ENCODE results near the gene FOXJ1. TPM values are rescaled to one million over a fixed set of nuclear protein-coding genes. Genes with fewer than 3 reads are reported as not detected.

The FOXJ1 gene
- total and polyA plus RNA-seq, 2 donors: 0.52 to 0.75 TPM

DNA sequence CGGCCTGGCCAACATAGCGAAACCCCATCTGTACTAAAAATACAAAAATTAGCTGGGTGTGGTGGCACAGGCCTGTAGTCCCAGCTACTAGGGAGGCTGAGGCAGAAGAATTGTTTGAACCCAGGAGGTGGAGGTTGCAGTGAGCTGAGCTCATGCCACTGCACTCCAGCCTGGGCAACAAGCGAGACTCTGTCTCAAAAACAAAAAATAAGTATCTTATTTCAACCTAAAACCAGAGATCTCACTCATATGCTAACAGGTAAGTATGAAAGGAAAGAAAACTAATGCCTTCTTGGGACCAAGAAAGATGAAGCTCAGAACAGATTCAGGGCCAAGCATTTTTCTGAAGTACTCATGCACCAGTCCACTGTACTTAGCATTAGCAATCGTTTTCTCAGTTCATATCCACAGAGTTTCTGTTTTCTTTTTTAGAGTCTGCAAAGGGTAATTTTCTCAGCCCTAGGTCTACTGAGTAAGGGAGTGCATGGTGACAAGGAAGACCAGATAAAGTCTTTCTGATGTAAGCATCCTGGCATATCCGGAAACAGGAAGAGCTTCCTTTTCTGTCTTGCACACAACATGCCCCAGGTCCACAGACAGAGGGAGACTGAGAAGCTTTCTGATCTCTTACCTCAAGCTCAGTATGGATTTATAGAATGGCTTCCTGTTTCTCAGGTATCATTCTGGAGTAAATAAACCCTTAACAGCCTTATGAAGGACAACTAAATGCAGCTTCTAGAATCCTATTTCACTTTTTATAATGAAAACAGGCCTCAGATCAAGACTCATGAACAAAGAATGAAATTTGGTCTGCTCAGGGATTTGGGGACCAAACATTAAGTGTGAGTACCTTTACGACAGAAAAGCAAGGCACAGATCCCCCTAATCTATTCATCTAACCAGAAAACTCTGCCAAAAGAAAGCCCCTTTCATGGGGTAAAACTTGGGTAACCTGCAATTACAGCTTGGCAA lies 38.7 kb upstream of the FOXJ1 start:
- Histone ChIP-seq H3K4me3 (ENCODE audit: low read length in 2 of 2) (no peak overlapping the region), H3K27me3 (ENCODE audit: control insufficient read depth in 2 of 2, insufficient read depth in 1 of 2, low read length in 1 of 2) (no peaks in the 10 kb centered on the region), H3K27ac (ENCODE audit: low read depth in 1 of 2, low read length in 1 of 2) (peak overlapping the region; percentile 81 to 84), H3K4me1 (ENCODE audit: control insufficient read depth in 2 of 2, insufficient read depth in 2 of 2, low read length in 2 of 2) (peaks cover 8 to 32% of the 10 kb centered on the region in 2 donors), H3K9me3 (ENCODE audit: control insufficient read depth in 2 of 2, insufficient read depth in 1 of 2, low read length in 1 of 2) (peaks cover 0 to 6% of the 10 kb centered on the region in 2 donors), H3K36me3 (ENCODE audit: control insufficient read depth in 2 of 2, insufficient read depth in 2 of 2, low read length in 1 of 2) (no peaks in the 10 kb centered on the region)
- DNase-seq (ENCODE audit: low read depth in 6 of 9, low spot score in 9 of 9): peak in 8 of 9 donors; percentile 15 to 83 (median 55)
- WGBS: 80% methylated on average over 6 of the region's 6 CpGs

DNA sequence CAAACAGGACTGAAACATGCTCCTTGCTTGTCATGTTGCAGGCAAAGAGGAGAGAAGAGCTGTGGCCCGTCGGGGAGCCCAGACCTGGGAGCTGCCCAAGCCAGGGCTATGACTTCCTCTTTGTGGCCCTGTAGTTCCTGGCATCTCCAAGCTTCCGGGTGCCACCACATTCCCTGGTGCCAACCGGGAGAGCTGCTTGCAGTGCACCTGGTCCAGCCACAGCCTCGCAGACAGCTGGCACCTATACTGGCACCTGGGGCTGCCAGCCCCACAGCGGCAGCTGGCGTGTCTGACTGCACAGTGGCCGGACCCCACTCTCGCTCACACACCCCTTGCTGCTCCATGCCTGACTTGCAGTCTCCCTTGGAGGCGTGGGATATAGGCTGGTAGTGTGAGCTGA lies 37.1 kb upstream of the FOXJ1 start:
- Histone ChIP-seq H3K27ac (ENCODE audit: low read depth in 1 of 2, low read length in 1 of 2) (no peak overlapping the region), H3K4me1 (ENCODE audit: control insufficient read depth in 2 of 2, insufficient read depth in 2 of 2, low read length in 2 of 2) (peaks cover 8 to 32% of the 10 kb centered on the region in 2 donors), H3K27me3 (ENCODE audit: control insufficient read depth in 2 of 2, insufficient read depth in 1 of 2, low read length in 1 of 2) (no peaks in the 10 kb centered on the region), H3K4me3 (ENCODE audit: low read length in 2 of 2) (no peak overlapping the region), H3K9me3 (ENCODE audit: control insufficient read depth in 2 of 2, insufficient read depth in 1 of 2, low read length in 1 of 2) (peaks cover 0 to 6% of the 10 kb centered on the region in 2 donors), H3K36me3 (ENCODE audit: control insufficient read depth in 2 of 2, insufficient read depth in 2 of 2, low read length in 1 of 2) (no peaks in the 10 kb centered on the region)
- DNase-seq (ENCODE audit: low read depth in 6 of 9, low spot score in 9 of 9): no peak
- 90% methylated on average over 10 of the region's 10 CpGs for WGBS

DNA sequence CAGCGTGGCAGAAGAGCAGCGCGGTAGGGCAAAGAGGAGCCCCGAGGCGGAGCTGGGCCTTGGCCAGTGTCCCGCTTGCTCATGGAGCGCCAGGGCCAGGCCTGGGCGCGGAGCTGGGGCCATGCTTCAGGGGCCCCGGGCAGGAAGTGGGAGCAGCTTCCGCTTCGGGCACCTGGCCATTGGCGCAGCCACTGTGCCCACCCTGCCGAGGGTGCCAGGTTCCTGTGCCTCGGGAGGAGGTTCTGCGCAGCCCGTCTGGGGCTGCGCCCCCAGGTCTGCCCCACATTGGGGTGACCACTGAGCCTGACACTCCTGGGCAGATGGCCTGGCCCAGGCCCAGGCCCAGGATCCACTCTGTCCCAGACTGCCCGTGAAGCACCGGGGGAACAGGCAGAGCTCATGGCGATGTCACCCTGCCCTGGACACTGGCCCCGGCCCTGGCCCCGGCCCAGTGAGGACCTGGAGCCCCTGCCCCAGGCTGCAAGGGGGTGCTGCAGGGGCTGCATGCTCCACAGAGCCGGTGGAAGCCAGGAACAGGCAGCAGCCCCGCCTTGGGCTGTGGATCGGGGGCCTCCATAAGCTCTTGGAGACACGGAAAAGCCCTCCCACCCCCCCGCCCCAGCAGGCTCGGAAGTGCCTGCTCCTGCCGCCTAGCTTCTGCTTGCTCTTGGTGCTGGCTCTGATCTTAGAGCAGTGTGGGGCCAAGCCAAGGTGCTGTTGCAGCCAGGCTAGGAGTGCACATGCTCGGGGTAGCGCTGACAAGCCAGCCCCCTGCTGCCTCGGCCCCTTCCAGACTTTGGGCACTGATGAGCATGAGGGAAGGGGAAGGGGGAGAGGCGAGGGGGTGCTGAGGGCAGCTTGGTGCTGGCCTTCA lies 35.9 kb upstream of the FOXJ1 start:
- WGBS: 98% methylated on average over 34 of the region's 34 CpGs
- no peak overlapping the region for H3K27ac ChIP-seq (ENCODE audit: low read depth in 1 of 2, low read length in 1 of 2)

DNA sequence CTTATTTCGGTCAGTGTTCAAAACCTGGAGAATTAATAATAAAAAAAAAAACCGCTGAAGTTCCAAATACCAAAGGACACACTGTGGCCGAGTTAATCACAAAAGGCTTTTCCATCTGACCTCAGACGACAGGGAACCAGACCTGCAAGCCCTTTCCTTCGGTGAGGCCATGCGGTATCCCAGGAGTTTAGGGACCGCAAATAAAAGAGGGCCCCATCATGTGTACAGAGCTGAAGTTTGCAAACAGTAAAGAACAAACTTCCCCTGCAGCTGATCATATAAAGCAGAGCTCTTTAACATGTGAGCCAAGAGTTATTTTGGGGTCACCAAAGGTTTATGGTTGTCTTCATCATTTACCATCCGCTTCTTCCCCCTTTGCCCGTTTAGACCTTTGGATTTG lies 33.0 kb upstream of the FOXJ1 start:
- Histone ChIP-seq H3K27me3 (ENCODE audit: control insufficient read depth in 2 of 2, insufficient read depth in 1 of 2, low read length in 1 of 2) (no peaks in the 10 kb centered on the region), H3K4me3 (ENCODE audit: low read length in 2 of 2) (no peak overlapping the region), H3K4me1 (ENCODE audit: control insufficient read depth in 2 of 2, insufficient read depth in 2 of 2, low read length in 2 of 2) (peaks cover 0 to 8% of the 10 kb centered on the region in 2 donors), H3K27ac (ENCODE audit: low read depth in 1 of 2, low read length in 1 of 2) (no peak overlapping the region), H3K36me3 (ENCODE audit: control insufficient read depth in 2 of 2, insufficient read depth in 2 of 2, low read length in 1 of 2) (no peaks in the 10 kb centered on the region), H3K9me3 (ENCODE audit: control insufficient read depth in 2 of 2, insufficient read depth in 1 of 2, low read length in 1 of 2) (peaks cover 0 to 6% of the 10 kb centered on the region in 2 donors)
- WGBS: 92% methylated on average over 9 of the region's 9 CpGs
- no peak for DNase-seq (ENCODE audit: low read depth in 6 of 9, low spot score in 9 of 9)

More for the DNA sequence above, 35.9 kb upstream of the FOXJ1 start:
- Histone ChIP-seq H3K9me3 (ENCODE audit: control insufficient read depth in 2 of 2, insufficient read depth in 1 of 2, low read length in 1 of 2) (peaks cover 0 to 6% of the 10 kb centered on the region in 2 donors), H3K27me3 (ENCODE audit: control insufficient read depth in 2 of 2, insufficient read depth in 1 of 2, low read length in 1 of 2) (no peaks in the 10 kb centered on the region), H3K36me3 (ENCODE audit: control insufficient read depth in 2 of 2, insufficient read depth in 2 of 2, low read length in 1 of 2) (no peaks in the 10 kb centered on the region), H3K4me1 (ENCODE audit: control insufficient read depth in 2 of 2, insufficient read depth in 2 of 2, low read length in 2 of 2) (peaks cover 6 to 30% of the 10 kb centered on the region in 2 donors), H3K4me3 (ENCODE audit: low read length in 2 of 2) (no peak overlapping the region)
- no peak for DNase-seq (ENCODE audit: low read depth in 6 of 9, low spot score in 9 of 9)

DNA sequence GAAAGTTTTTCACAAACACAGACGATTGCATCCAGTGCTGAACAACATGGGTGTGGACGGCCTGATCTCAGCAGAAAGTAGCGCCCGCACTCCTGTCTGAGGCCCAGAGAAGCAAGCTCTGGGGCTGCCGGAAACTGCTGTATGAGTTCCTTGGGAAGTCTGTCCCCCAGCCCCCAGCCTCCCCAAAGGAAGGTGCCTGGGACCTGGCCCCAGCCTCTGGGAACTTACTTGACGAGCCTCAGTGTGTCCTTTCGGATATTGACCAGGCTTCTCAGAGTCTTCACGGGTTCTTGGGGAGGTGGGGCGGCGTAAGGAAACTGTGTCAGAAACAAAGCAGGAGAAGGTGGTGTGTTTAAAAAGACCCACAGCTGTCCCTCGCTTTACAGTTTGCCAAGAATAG lies 32.4 kb upstream of the FOXJ1 start:
- no peak for DNase-seq (ENCODE audit: low read depth in 6 of 9, low spot score in 9 of 9)
- no peaks in the 10 kb centered on the region for H3K36me3 ChIP-seq (ENCODE audit: control insufficient read depth in 2 of 2, insufficient read depth in 2 of 2, low read length in 1 of 2)
- no peaks in the 10 kb centered on the region for H3K27me3 ChIP-seq (ENCODE audit: control insufficient read depth in 2 of 2, insufficient read depth in 1 of 2, low read length in 1 of 2)
- WGBS: 98% methylated on average over 11 of the region's 11 CpGs
- H3K27ac ChIP-seq (ENCODE audit: low read depth in 1 of 2, low read length in 1 of 2): no peak overlapping the region
- H3K9me3 ChIP-seq (ENCODE audit: control insufficient read depth in 2 of 2, insufficient read depth in 1 of 2, low read length in 1 of 2): peaks cover 0 to 6% of the 10 kb centered on the region in 2 donors
- H3K4me1 ChIP-seq (ENCODE audit: control insufficient read depth in 2 of 2, insufficient read depth in 2 of 2, low read length in 2 of 2): peaks cover 0 to 5% of the 10 kb centered on the region in 2 donors
- H3K4me3 ChIP-seq (ENCODE audit: low read length in 2 of 2): no peak overlapping the region

DNA sequence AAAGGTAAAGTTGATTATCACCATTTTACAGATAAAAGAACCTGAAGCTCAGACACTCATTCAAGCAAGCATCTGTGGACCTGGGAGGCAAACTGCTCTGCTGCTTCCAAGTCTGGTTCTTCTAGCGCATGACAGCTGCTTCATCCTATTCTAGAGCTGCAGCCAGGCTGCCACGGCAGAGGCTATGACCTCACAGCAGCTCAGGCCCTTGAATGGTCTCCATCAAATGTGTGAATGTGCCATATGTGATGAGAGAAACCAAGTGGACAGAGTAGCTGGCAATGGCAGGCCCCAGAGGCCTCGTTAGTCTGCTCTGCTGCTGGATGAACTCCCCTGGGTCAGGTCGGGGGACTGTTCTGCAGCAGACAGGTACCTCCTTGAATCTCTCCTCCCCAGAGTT lies 30.7 kb upstream of the FOXJ1 start:
- Histone ChIP-seq H3K9me3 (ENCODE audit: control insufficient read depth in 2 of 2, insufficient read depth in 1 of 2, low read length in 1 of 2) (no peaks in the 10 kb centered on the region), H3K27ac (ENCODE audit: low read depth in 1 of 2, low read length in 1 of 2) (no peak overlapping the region), H3K4me1 (ENCODE audit: control insufficient read depth in 2 of 2, insufficient read depth in 2 of 2, low read length in 2 of 2) (no peaks in the 10 kb centered on the region), H3K36me3 (ENCODE audit: control insufficient read depth in 2 of 2, insufficient read depth in 2 of 2, low read length in 1 of 2) (no peaks in the 10 kb centered on the region), H3K4me3 (ENCODE audit: low read length in 2 of 2) (no peak overlapping the region), H3K27me3 (ENCODE audit: control insufficient read depth in 2 of 2, insufficient read depth in 1 of 2, low read length in 1 of 2) (no peaks in the 10 kb centered on the region)
- DNase-seq (ENCODE audit: low read depth in 6 of 9, low spot score in 9 of 9): no peak
- WGBS: 95% methylated on average over 4 of the region's 4 CpGs

DNA sequence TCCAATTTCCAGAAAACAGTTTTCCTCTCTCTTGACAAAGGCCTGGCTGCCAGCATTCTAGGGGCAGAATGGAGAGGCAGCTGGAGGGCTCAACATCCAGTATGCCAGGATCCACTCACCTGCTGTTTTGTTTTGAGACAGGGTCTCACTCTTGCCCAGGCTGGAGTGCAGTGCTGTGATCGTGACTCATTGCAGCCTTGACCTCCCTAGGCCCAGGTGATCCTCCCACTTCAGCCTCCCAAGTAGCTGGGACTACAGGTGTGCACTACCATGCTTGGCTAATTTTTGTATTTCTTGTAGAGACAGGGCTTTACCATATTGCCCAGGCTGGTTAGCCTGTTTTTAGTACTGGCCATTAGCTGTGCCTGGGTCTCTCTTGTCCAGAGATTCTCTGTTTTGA lies 29.1 kb upstream of the FOXJ1 start:
- H3K4me1 ChIP-seq (ENCODE audit: control insufficient read depth in 2 of 2, insufficient read depth in 2 of 2, low read length in 2 of 2): no peaks in the 10 kb centered on the region
- no peak overlapping the region for H3K4me3 ChIP-seq (ENCODE audit: low read length in 2 of 2)
- no peaks in the 10 kb centered on the region for H3K9me3 ChIP-seq (ENCODE audit: control insufficient read depth in 2 of 2, insufficient read depth in 1 of 2, low read length in 1 of 2)
- H3K36me3 ChIP-seq (ENCODE audit: control insufficient read depth in 2 of 2, insufficient read depth in 2 of 2, low read length in 1 of 2): no peaks in the 10 kb centered on the region
- no peaks in the 10 kb centered on the region for H3K27me3 ChIP-seq (ENCODE audit: control insufficient read depth in 2 of 2, insufficient read depth in 1 of 2, low read length in 1 of 2)
- no peak overlapping the region for H3K27ac ChIP-seq (ENCODE audit: low read depth in 1 of 2, low read length in 1 of 2)
- DNase-seq (ENCODE audit: low read depth in 6 of 9, low spot score in 9 of 9): no peak
- WGBS: 96% methylated on average over 1 of the region's 1 CpG

DNA sequence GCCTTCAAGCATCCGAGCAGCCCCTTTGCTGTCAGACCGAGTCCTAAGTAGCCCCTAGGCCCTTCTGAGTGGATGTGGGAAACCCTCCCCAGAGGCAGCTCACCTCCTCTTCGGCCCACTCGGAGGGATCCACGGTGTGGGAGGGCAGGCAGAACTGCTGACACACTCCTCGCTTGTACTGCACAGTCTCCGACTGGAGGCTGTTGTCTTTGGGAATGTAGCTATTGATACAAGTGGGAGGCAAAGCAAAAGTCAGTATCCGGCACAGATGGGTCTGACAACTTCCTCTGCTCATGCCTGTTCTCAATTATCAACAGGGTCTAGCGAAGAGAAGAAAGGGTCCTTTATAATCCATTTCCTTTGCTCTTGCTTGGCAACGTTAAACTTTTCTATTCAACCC lies 25.9 kb upstream of the FOXJ1 start:
- Histone ChIP-seq H3K9me3 (ENCODE audit: control insufficient read depth in 2 of 2, insufficient read depth in 1 of 2, low read length in 1 of 2) (no peaks in the 10 kb centered on the region), H3K36me3 (ENCODE audit: control insufficient read depth in 2 of 2, insufficient read depth in 2 of 2, low read length in 1 of 2) (no peaks in the 10 kb centered on the region), H3K27ac (ENCODE audit: low read depth in 1 of 2, low read length in 1 of 2) (no peak overlapping the region), H3K4me1 (ENCODE audit: control insufficient read depth in 2 of 2, insufficient read depth in 2 of 2, low read length in 2 of 2) (no peaks in the 10 kb centered on the region), H3K27me3 (ENCODE audit: control insufficient read depth in 2 of 2, insufficient read depth in 1 of 2, low read length in 1 of 2) (no peaks in the 10 kb centered on the region), H3K4me3 (ENCODE audit: low read length in 2 of 2) (no peak overlapping the region)
- no peak for DNase-seq (ENCODE audit: low read depth in 6 of 9, low spot score in 9 of 9)
- 96% methylated on average over 10 of the region's 10 CpGs for WGBS

DNA sequence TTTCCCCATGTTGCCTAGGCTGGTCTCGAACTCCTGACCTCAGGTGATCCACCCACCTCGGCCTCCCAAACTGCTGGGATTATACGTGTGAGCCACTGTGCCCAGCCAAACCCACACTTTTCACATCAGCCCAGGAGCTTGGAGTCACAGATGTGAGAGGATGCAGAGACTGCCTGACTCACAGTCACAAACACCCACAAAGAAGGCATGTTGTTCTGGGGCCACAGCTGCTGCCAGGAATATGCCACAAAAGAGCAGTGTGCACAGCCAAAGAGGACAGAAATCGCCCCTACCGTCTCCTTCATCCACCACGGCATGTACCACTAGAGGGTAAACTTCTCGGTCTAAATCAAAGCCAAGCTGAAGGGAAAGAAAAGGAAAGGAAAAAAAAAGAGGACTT lies 25.1 kb upstream of the FOXJ1 start:
- no peak overlapping the region for H3K4me3 ChIP-seq (ENCODE audit: low read length in 2 of 2)
- DNase-seq (ENCODE audit: low read depth in 6 of 9, low spot score in 9 of 9): no peak
- 75% methylated on average over 7 of the region's 7 CpGs for WGBS
- no peaks in the 10 kb centered on the region for H3K9me3 ChIP-seq (ENCODE audit: control insufficient read depth in 2 of 2, insufficient read depth in 1 of 2, low read length in 1 of 2)
- no peaks in the 10 kb centered on the region for H3K4me1 ChIP-seq (ENCODE audit: control insufficient read depth in 2 of 2, insufficient read depth in 2 of 2, low read length in 2 of 2)
- no peaks in the 10 kb centered on the region for H3K27me3 ChIP-seq (ENCODE audit: control insufficient read depth in 2 of 2, insufficient read depth in 1 of 2, low read length in 1 of 2)
- H3K36me3 ChIP-seq (ENCODE audit: control insufficient read depth in 2 of 2, insufficient read depth in 2 of 2, low read length in 1 of 2): no peaks in the 10 kb centered on the region
- H3K27ac ChIP-seq (ENCODE audit: low read depth in 1 of 2, low read length in 1 of 2): no peak overlapping the region

Data from thymus (tissue), 11 donors.